ENCODE results near the gene MRPL3.

- TF ChIP-seq POLR2A (IDR thresholded peaks at IDR 0.05) (no peak), CTCF (IDR thresholded peaks at IDR 0.05) (no peak), EP300 (IDR thresholded peaks at IDR 0.05) (no peak)
Observed at GRCh38 chr3:131549340-131549739, 46.6 kb upstream of the MRPL3 start.

Measured in ovary (tissue), 3 donors.